ENCODE measurements around the gene NAT8L.
"Not testable (repeated sequence)": the region's sequence is repeated elsewhere in the genome, so short reads cannot be mapped to it uniquely, and the experiment has no call there.

NAT8L gene, protein sequence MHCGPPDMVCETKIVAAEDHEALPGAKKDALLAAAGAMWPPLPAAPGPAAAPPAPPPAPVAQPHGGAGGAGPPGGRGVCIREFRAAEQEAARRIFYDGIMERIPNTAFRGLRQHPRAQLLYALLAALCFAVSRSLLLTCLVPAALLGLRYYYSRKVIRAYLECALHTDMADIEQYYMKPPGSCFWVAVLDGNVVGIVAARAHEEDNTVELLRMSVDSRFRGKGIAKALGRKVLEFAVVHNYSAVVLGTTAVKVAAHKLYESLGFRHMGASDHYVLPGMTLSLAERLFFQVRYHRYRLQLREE

GRCh38 chr4:2059046-2059725 is at the start of gene NAT8L:
Gene NAT8L (plus strand): TSS chr4:2059327. CDS start chr4:2059512, 185 bp downstream.
- peak; percentile 15 to 22 for DNase-seq

GRCh38 chr4:2009651-2010233 is 49.4 kb upstream of the NAT8L start:
- DNase-seq: peak in 1 of 2 experiments; percentile 45

DNA sequence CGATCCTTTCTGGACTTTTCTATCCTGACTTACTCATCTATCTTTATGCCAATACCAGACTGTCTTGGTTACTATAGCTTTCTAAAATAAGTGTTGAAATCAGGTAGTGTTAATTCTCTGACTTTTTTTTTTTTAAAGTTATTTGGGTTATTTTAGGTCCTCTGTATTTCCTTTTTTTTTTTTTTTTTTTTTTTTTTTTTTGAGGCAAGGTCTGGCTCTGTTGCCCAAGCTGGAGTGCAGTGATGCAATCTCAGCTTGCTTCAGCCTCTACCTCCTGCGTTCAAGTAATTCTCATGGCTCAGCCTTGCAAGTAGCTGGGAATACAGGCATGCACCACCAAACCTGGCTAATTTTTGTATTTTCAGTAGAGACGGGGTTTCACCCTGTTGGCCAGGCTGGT is 47.5 kb upstream of the NAT8L start:
- no peak for DNase-seq

DNA sequence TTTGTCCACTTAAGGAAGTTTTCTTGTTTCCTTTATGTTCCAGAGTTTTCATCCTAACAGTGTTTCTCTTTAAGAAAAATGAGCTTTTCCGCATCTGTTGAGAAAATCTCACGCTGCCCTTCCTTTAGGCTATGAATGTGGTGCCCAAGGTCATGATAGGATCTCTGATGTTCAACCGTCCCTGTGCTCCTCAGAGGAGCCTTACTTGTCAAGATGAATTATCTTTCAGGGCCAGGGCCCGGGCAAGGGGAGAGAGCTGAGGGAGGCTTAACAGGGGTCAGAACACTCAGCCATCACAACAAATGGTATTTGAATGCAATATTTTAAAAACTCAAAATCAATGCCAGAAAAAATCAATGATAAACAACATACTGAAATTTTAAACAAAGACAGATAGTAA is 44.1 kb upstream of the NAT8L start:
- no peak for DNase-seq

GRCh38 chr4:2021358-2022018 is 37.6 kb upstream of the NAT8L start:
- not testable (repeated sequence) for DNase-seq

GRCh38 chr4:2024683-2025082 is 34.4 kb upstream of the NAT8L start:
- no peak for DNase-seq

GRCh38 chr4:2025817-2026216 is 33.3 kb upstream of the NAT8L start:
- no peak for DNase-seq

GRCh38 chr4:2027120-2027519 is 32.0 kb upstream of the NAT8L start:
- not testable (repeated sequence) for DNase-seq

GRCh38 chr4:2031161-2031560 is 28.0 kb upstream of the NAT8L start:
- DNase-seq: not testable (repeated sequence)

- DNase-seq: no peak
Observed at GRCh38 chr4:2036327-2036726, 22.8 kb upstream of the NAT8L start.

DNA sequence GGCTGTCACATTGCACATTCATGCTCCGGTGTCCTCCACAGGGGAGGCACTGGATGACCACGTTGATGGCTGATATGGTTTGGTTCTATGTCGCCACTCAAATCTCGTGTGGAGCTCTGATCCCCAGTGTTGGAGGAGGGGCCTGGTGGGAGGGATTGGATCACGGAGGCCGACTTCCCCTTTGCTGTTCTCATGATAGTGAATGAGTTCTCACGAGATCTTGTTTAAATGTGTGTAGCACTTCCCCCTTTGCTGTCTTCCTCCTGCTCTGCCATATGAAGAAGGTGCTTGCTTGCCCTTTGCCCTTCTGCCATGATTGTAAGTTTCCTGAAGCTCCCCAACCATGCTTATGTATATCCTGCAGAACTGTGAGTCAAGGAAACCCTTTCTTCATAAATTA is 22.3 kb upstream of the NAT8L start:
- DNase-seq: no peak

GRCh38 chr4:2040391-2041238 is 18.5 kb upstream of the NAT8L start:
- no peak for DNase-seq

GRCh38 chr4:2041239-2042130 is 17.6 kb upstream of the NAT8L start:
- peak; percentile 64 to 79 for DNase-seq

GRCh38 chr4:2042204-2042946 is 16.8 kb upstream of the NAT8L start:
- DNase-seq: no peak

GRCh38 chr4:2042947-2043395 is 16.2 kb upstream of the NAT8L start:
- DNase-seq: no peak

GRCh38 chr4:2043396-2044118 is 15.6 kb upstream of the NAT8L start:
- DNase-seq: no peak

GRCh38 chr4:2044119-2044485 is 15.0 kb upstream of the NAT8L start:
- no peak for DNase-seq

- DNase-seq: no peak
Observed at GRCh38 chr4:2044542-2045517, 14.3 kb upstream of the NAT8L start.

DNA sequence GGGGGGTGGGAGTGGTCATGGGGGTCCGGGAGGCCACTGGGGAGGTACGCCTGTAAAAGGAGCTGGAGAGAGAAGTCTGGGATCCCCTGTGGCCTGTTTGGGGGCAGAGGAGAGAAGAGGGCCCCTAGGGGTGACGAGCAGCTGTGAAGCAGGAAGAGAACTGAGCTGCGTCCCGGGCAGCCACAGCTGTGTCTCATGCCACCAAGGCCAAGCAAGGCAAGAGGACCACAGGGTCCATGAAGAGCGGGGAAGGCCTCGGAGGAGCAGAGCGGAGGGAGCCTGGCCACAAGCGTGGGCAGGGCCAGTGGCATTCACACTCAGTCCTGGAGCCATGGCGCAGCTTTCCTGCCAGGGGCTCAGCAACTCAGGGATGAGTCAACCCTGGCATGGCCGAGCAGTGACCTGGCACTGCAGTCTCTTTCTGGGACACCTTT is 13.6 kb upstream of the NAT8L start:
- DNase-seq: no peak

Data from SW 1271 (cell line).